ENCODE measurements around the gene QRICH2. TPM values are rescaled to one million over a fixed set of nuclear protein-coding genes. Genes with fewer than 3 reads are reported as not detected.
A peak's percentile ranks its signal among the peaks of the same experiment; 100 is the strongest.

Gene QRICH2
- total and polyA plus RNA-seq, 9 of the 15 experiments (the other 6 are each of a cell fraction or from before 2014, with no cell fraction given), result 0.03 to 1.6 (median 0.81) TPM

- no peak for TF ChIP-seq ZNF507 (tag; conservative IDR thresholded peaks at IDR 0.05)
- no peak for TF ChIP-seq THRA (IDR thresholded peaks at IDR 0.05)
- TF ChIP-seq CREB3 (tag; conservative IDR thresholded peaks at IDR 0.05; ENCODE audit: low read depth), result no peak
- TF ChIP-seq SIRT6 (IDR thresholded peaks at IDR 0.05; ENCODE audit: low read depth, low read length), result no peak
- TF ChIP-seq GTF3C2 (IDR thresholded peaks at IDR 0.05; ENCODE audit: borderline replicate concordance, extremely low read depth, insufficient read length), result no peak
- no peak for TF ChIP-seq PTTG1 (tag; IDR thresholded peaks at IDR 0.05; ENCODE audit: low read depth)
- TF ChIP-seq AFF1 (IDR thresholded peaks at IDR 0.05; ENCODE audit: low read depth in 1 of 2, partially characterized antibody in 2 of 2), result no peak
- TF ChIP-seq ZNF766 (CRISPR knock-in tag; conservative IDR thresholded peaks at IDR 0.05), result no peak
- TF ChIP-seq ZNF41 (CRISPR knock-in tag; conservative IDR thresholded peaks at IDR 0.05), result no peak
- no peak for TF ChIP-seq ATF2 (CRISPR knock-in tag; IDR thresholded peaks at IDR 0.05)
- TF ChIP-seq ATF1 (CRISPR knock-in tag; IDR thresholded peaks at IDR 0.05), result no peak
- peak; percentile 26; the same call in 1 of the 2 replicates for TF ChIP-seq ATF1 (tag; IDR thresholded peaks at IDR 0.05)
- TF ChIP-seq LCOR (CRISPR knock-in tag; IDR thresholded peaks at IDR 0.05), result peak; percentile 72; the same call in 1 of the 2 replicates
- TF ChIP-seq SMARCC2 (IDR thresholded peaks at IDR 0.05; ENCODE audit: low read depth), result no peak; the same call in 1 of the 2 replicates
- peak in 1 of 2 experiments; percentile 65; a peak in 2 of 4 replicates for TF ChIP-seq TRIM24 (IDR thresholded peaks at IDR 0.05)
- 0 out of 2 replicates have a peak, but pooled peaks have one; percentile 15 for TF ChIP-seq TAF7 (tag; IDR thresholded peaks at IDR 0.05)
Measured at GRCh38 chr17:76354747-76355310, 46.8 kb upstream of the QRICH2 start (continued).

Measured in K562 (cell line).